AG08396 (cell line): ENCODE data around the gene ZNF362.
"Not testable (repeated sequence)": the region's sequence is repeated elsewhere in the genome, so short reads cannot be mapped to it uniquely, and the experiment has no call there.

Experiments
- DNase-seq: peaks from one replicate; pipeline ENCODE4 v3.0.0; 2012; ENCODE audit warnings: low spot score, mixed read lengths

ZNF362 gene

GRCh38 chr1:33287317-33287716 is 31.0 kb downstream of the ZNF362 start:
- DNase-seq: no peak

- no peak for DNase-seq
These were observed 32.9 kb downstream of the ZNF362 start for GRCh38 chr1:33288976-33289857.

GRCh38 chr1:33289858-33290154 is 33.5 kb downstream of the ZNF362 start:
- DNase-seq: no peak

- not testable (repeated sequence) for DNase-seq
These were observed 34.3 kb downstream of the ZNF362 start for GRCh38 chr1:33290615-33291014.

- peak; percentile 34 for DNase-seq
These were observed 36.5 kb downstream of the ZNF362 start for GRCh38 chr1:33292726-33293340.

GRCh38 chr1:33294071-33295010 is 38.0 kb downstream of the ZNF362 start:
- no peak for DNase-seq

- DNase-seq: no peak
These were observed 38.7 kb downstream of the ZNF362 start for GRCh38 chr1:33295023-33295422.

- peak; percentile 90 for DNase-seq
These were observed 39.3 kb downstream of the ZNF362 start for GRCh38 chr1:33295450-33296081.

- DNase-seq: no peak
These were observed 39.8 kb downstream of the ZNF362 start for GRCh38 chr1:33296082-33296458.

GRCh38 chr1:33296824-33297223 is 40.5 kb downstream of the ZNF362 start:
- DNase-seq: no peak

- DNase-seq: no peak
These were observed 41.8 kb downstream of the ZNF362 start for GRCh38 chr1:33297911-33298622.

GRCh38 chr1:33298623-33299277 is 42.5 kb downstream of the ZNF362 start:
- peak; percentile 86 for DNase-seq

- no peak for DNase-seq
These were observed 43.3 kb downstream of the ZNF362 start for GRCh38 chr1:33299461-33300155.

GRCh38 chr1:33300673-33301072 is 44.4 kb downstream of the ZNF362 start:
- peak; percentile 74 for DNase-seq

- no peak for DNase-seq
These were observed 45.1 kb downstream of the ZNF362 start for GRCh38 chr1:33301273-33301984.

GRCh38 chr1:33302325-33302724 is 46.0 kb downstream of the ZNF362 start:
- DNase-seq: no peak

- no peak for DNase-seq
These were observed 48.7 kb downstream of the ZNF362 start for GRCh38 chr1:33305016-33305415.

GRCh38 chr1:33305816-33306652 is 49.7 kb downstream of the ZNF362 start:
- no peak for DNase-seq
